Activated naive CD8-positive, alpha-beta T cell treated with anti-CD3 and anti-CD28 coated beads, Interleukin-2, amount 10 ng/mL, durations not matched to agents 7 days and 5 days (primary cell): ENCODE results near the gene ACTR3C. TPM values are rescaled to one million over a fixed set of nuclear protein-coding genes. Genes with fewer than 3 reads are reported as not detected.

ENCODE experiments used
- ATAC-seq: fragments of 150-1000 bp; cut with Tn5 transposase; one replicate; pipeline ENCODE4 v1.10.0; 2021; ENCODE audit warnings: low read depth, moderate library complexity
- POLR2A ChIA-PET: fragments of 350-600 bp; sonication (Branson Sonifier 250); formaldehyde crosslinking; loops from one replicate; lab custom pipeline; 2021; ENCODE audit warnings: antibody characterized with exemption; lab: Charles Lee
- DNase-seq: peaks from one replicate; pipeline ENCODE4 v3.0.0; 2021
- H3K27ac Mint-ChIP-seq: one replicate; pipeline ENCODE4 v1.8.0; 2022; ENCODE audit warnings: mild to moderate bottlenecking, mixed read lengths
- H3K27me3 Mint-ChIP-seq: one replicate; pipeline ENCODE4 v1.8.0; 2022; ENCODE audit warnings: mild to moderate bottlenecking, moderate library complexity, mixed read lengths
- H3K36me3 Mint-ChIP-seq: one replicate; pipeline ENCODE4 v1.8.0; 2021; ENCODE audit warnings: mild to moderate bottlenecking, mixed read lengths
- H3K4me1 Mint-ChIP-seq: one replicate; pipeline ENCODE4 v1.8.0; 2021; ENCODE audit warnings: mixed read lengths
- H3K4me3 Mint-ChIP-seq: one replicate; pipeline ENCODE4 v1.8.0; 2022; ENCODE audit warnings: mild to moderate bottlenecking, moderate library complexity, mixed read lengths
- H3K9me3 Mint-ChIP-seq: one replicate; pipeline ENCODE4 v1.8.0; 2021; ENCODE audit warnings: mixed read lengths
- total RNA-seq, 2 experiments: library from RNA; stranded (reverse); gene quantifications; one replicate each; pipeline ENCODE4 v1.2.3, GENCODE V29; 2021

Gene ACTR3C
- total RNA-seq, 2 experiments from 2014 or later, result 6.4 to 7.0 TPM

GRCh38 chr7:150365194-150365593 lies 41.8 kb upstream of the ACTR3C start:
- DNase-seq, result no peak
- Mint-ChIP-seq H3K4me3 (no peak overlapping the region), H3K9me3 (peaks cover under 1% of the 10 kb centered on the region), H3K36me3 (peaks cover under 1% of the 10 kb centered on the region), H3K27ac (no peak overlapping the region), H3K27me3 (peaks cover 4% of the 10 kb centered on the region), H3K4me1 (peaks cover 32% of the 10 kb centered on the region)
- POLR2A ChIA-PET, result interaction anchor here (1.2 kb wide), 1 partner anchor 41 kb away, joined by 7 read pairs; no protein-coding TSS in a partner anchor
- ATAC-seq, result no peak

DNA sequence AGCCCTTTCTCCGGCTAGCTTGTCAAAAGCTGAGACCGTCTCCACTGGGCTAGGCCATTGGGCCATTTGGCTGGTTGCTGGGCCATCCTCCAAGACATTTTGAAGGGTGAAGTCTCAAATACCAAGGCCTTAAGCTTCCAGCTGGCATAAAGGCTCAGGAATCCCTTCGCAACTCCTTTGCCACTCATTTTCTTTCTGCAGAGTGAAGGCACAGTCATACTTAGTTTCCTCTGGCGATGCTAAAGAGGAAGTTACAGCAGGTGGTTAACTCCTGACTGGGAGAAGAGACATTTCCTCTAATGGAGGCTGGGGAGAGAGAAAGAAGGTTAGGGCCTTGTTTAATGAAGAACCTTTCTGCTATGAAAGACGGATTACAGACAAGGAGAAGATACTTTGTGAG lies 40.5 kb upstream of the ACTR3C start:
- Mint-ChIP-seq H3K36me3 (peaks cover 7% of the 10 kb centered on the region), H3K9me3 (peaks cover 3% of the 10 kb centered on the region), H3K27me3 (peaks cover 6% of the 10 kb centered on the region), H3K4me3 (peak overlapping the region; percentile 19), H3K4me1 (peaks cover 33% of the 10 kb centered on the region), H3K27ac (no peak overlapping the region)
- ATAC-seq, result no peak
- no peak for DNase-seq
- POLR2A ChIA-PET, result interaction anchor here (1.4 kb wide), 1 partner anchor 41 kb away, joined by 4 read pairs; no protein-coding TSS in a partner anchor

DNA sequence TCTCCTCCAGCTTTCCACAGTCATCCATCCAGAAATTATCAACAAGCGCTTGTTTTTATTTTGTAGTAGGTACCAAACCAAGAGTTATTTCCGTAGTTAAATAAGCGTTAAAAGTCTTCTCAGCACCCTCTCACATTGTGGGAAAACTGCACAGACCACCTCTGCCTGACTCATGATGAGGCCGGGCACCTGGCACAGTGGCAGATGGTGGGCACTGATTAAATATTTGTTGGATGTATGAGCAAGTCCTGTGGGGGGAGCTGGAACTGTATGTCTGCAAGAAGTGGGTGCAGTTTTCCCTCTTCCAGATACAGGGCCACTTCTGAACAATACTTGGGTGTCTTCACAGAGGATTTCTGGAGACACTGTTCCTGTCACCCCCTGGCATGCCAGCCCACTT lies 40.0 kb upstream of the ACTR3C start:
- Mint-ChIP-seq H3K4me3 (no peak overlapping the region), H3K36me3 (peaks cover 7% of the 10 kb centered on the region), H3K27me3 (peaks cover 6% of the 10 kb centered on the region), H3K4me1 (peaks cover 38% of the 10 kb centered on the region), H3K9me3 (peaks cover 3% of the 10 kb centered on the region), H3K27ac (no peak overlapping the region)
- ATAC-seq, result no peak
- DNase-seq, result no peak
- POLR2A ChIA-PET, result interaction anchor here (1.4 kb wide), 1 partner anchor 41 kb away, joined by 4 read pairs; no protein-coding TSS in a partner anchor

- no peak for ATAC-seq
These were observed 38.7 kb upstream of the ACTR3C start for GRCh38 chr7:150361807-150362621.

GRCh38 chr7:150361402-150361801 lies 38.1 kb upstream of the ACTR3C start:
- peaks cover 7% of the 10 kb centered on the region for H3K36me3 Mint-ChIP-seq
- H3K4me3 Mint-ChIP-seq, result no peak overlapping the region
- POLR2A ChIA-PET, result interaction anchor here (0.5 to 0.6 kb wide), 2 partner anchors 10 to 11 kb away, joined by 3 to 4 read pairs; no protein-coding TSS in a partner anchor
- peaks cover 6% of the 10 kb centered on the region for H3K27me3 Mint-ChIP-seq
- H3K27ac Mint-ChIP-seq, result no peak overlapping the region
- ATAC-seq (no peak), DNase-seq (no peak)
- H3K4me1 Mint-ChIP-seq, result peaks cover 46% of the 10 kb centered on the region
- peaks cover 3% of the 10 kb centered on the region for H3K9me3 Mint-ChIP-seq

More at GRCh38 chr7:150361807-150362621, 38.7 kb upstream of the ACTR3C start:
- Mint-ChIP-seq H3K4me1 (peaks cover 46% of the 10 kb centered on the region), H3K9me3 (peaks cover 3% of the 10 kb centered on the region), H3K27ac (no peak overlapping the region), H3K4me3 (no peak overlapping the region), H3K27me3 (peaks cover 6% of the 10 kb centered on the region), H3K36me3 (peaks cover 7% of the 10 kb centered on the region)
- no peak for DNase-seq
- POLR2A ChIA-PET, result interaction anchor here (0.6 kb wide), 1 partner anchor 9 kb away, joined by 3 read pairs; no protein-coding TSS in a partner anchor

- Mint-ChIP-seq H3K27me3 (peaks cover 6% of the 10 kb centered on the region), H3K9me3 (peaks cover 3% of the 10 kb centered on the region), H3K4me1 (peaks cover 46% of the 10 kb centered on the region), H3K4me3 (peak overlapping the region; percentile 47), H3K36me3 (peaks cover 7% of the 10 kb centered on the region), H3K27ac (peak overlapping the region; percentile 83)
- DNase-seq, result peak; percentile 3
- ATAC-seq, result no peak
- POLR2A ChIA-PET, result no interaction called here
These were observed 37.2 kb upstream of the ACTR3C start for GRCh38 chr7:150360363-150361058.

DNA sequence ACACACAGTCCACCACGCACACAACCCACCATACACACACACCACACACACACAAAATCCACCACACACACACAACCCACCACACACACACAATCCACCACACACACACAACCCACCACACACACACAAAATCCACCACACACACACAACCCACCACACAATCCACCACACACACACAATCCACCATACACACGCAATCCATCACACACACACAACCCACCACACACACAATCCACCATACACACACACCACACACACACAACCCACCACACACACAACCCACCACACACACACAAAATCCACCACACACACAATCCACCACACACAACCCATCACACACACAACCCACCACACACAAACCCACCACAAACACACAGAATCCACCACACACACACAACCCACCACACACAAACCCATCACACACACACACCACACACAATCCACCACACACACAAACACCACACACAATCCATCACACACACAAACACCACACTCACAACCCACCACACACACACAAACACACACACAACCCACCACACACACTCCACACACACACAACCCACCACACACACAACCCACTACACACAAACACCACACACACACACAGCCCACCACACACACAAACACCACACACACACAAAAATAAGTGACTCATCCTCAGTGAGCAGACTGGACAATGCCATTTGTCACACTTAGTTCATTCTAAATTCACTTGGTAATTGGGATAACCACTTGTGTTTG lies 36.4 kb upstream of the ACTR3C start:
- no peak for DNase-seq
- Mint-ChIP-seq H3K27me3 (peaks cover 6% of the 10 kb centered on the region), H3K4me1 (peaks cover 44% of the 10 kb centered on the region), H3K27ac (peak overlapping the region; percentile 83), H3K9me3 (peaks cover 3% of the 10 kb centered on the region), H3K36me3 (peaks cover 7% of the 10 kb centered on the region), H3K4me3 (peak overlapping the region; percentile 47)
- ATAC-seq, result no peak
- POLR2A ChIA-PET, result no interaction called here

- Mint-ChIP-seq H3K36me3 (peaks cover 7% of the 10 kb centered on the region), H3K4me1 (peaks cover 41% of the 10 kb centered on the region), H3K27ac (peak overlapping the region; percentile 71), H3K9me3 (peaks cover 3% of the 10 kb centered on the region), H3K4me3 (peak overlapping the region; percentile 12), H3K27me3 (peaks cover 6% of the 10 kb centered on the region)
- DNase-seq (peak; percentile 41), ATAC-seq (no peak)
- POLR2A ChIA-PET, result no interaction called here
These were observed 35.8 kb upstream of the ACTR3C start for GRCh38 chr7:150358988-150359621.

GRCh38 chr7:150358433-150358832 lies 35.1 kb upstream of the ACTR3C start:
- Mint-ChIP-seq H3K27ac (peak overlapping the region; percentile 71), H3K4me1 (peaks cover 37% of the 10 kb centered on the region), H3K36me3 (peaks cover 7% of the 10 kb centered on the region), H3K27me3 (peaks cover 6% of the 10 kb centered on the region), H3K4me3 (no peak overlapping the region), H3K9me3 (peaks cover 3% of the 10 kb centered on the region)
- POLR2A ChIA-PET, result no interaction called here
- DNase-seq, result no peak
- no peak for ATAC-seq

DNA sequence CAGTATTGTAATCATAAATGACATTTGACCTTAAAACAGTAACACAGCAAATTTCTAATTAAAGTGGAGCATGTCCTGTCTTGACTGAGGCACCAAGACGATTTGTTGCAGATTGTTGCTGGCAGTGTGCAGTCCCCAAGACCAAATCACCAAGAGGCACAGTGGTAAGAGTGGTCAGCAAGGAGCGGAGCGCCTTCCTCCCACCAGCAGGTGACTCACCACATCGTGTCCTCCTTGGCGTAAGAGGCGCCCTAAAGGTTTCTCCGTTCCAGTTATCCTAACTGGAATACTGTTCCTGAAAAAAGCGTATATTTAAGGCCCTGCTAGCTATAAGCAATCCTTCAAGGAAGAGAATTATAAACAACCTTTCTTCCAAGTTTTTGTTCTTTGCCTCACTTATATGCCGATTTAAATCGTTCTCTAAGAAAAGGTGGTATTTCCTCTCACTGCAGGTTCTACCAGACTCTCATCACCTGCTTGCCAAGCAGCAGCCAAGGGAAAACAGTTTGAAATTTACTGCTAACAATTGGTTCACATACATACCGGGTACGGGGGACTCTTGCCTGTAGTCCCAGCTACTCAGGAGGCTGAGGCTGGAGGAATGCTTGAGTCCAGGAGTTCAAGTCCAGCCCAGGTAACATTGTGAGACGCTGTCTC lies 34.6 kb upstream of the ACTR3C start:
- H3K36me3 Mint-ChIP-seq, result peaks cover 7% of the 10 kb centered on the region
- peaks cover 37% of the 10 kb centered on the region for H3K4me1 Mint-ChIP-seq
- peak overlapping the region; percentile 80 for H3K27ac Mint-ChIP-seq
- peak overlapping the region; percentile 73 for H3K4me3 Mint-ChIP-seq
- peaks cover 6% of the 10 kb centered on the region for H3K27me3 Mint-ChIP-seq
- peaks cover 3% of the 10 kb centered on the region for H3K9me3 Mint-ChIP-seq
- ATAC-seq (peak; percentile 43), DNase-seq (no peak)
- POLR2A ChIA-PET, result interaction anchor here (1.0 kb wide), 1 partner anchor 11 kb away, joined by 5 read pairs; the partner anchor contains the start of gene REPIN1

- Mint-ChIP-seq H3K27ac (peak overlapping the region; percentile 80), H3K9me3 (peaks cover 3% of the 10 kb centered on the region), H3K36me3 (peaks cover 7% of the 10 kb centered on the region), H3K4me1 (peaks cover 37% of the 10 kb centered on the region), H3K4me3 (peak overlapping the region; percentile 73), H3K27me3 (peaks cover 6% of the 10 kb centered on the region)
- POLR2A ChIA-PET, result interaction anchor here (1.0 kb wide), 1 partner anchor 12 kb away, joined by 5 read pairs; the partner anchor contains the start of gene REPIN1
- DNase-seq (peak; percentile 67), ATAC-seq (peak; percentile 80)
These were observed 33.9 kb upstream of the ACTR3C start for GRCh38 chr7:150357270-150357669.
